HG03097 (cell line): ENCODE measurements around the gene FYN.

Experiments used
- ATAC-seq: cut with Tn5 transposase; IDR thresholded peaks from one replicate; pipeline ENCODE4 v1.9.1; 2021; ENCODE audit not compliant: unreplicated experiment, low FRiP score

Gene FYN

GRCh38 chr6:111715321-111715720 lies 157.9 kb downstream of the FYN start:
- ATAC-seq, result no peak

- ATAC-seq, result no peak
Observed at GRCh38 chr6:111714416-111715270, 158.6 kb downstream of the FYN start.

- ATAC-seq, result no peak
Observed at GRCh38 chr6:111713811-111714210, 159.4 kb downstream of the FYN start.

- no peak for ATAC-seq
Observed at GRCh38 chr6:111713236-111713635, 160.0 kb downstream of the FYN start.

- no peak for ATAC-seq
Observed at GRCh38 chr6:111711984-111712752, 161.1 kb downstream of the FYN start.

- ATAC-seq, result no peak
Observed at GRCh38 chr6:111711476-111711875, 161.8 kb downstream of the FYN start.

GRCh38 chr6:111710911-111711310 lies 162.3 kb downstream of the FYN start:
- ATAC-seq, result no peak

GRCh38 chr6:111710439-111710838 lies 162.8 kb downstream of the FYN start:
- no peak for ATAC-seq

GRCh38 chr6:111709615-111710398 lies 163.4 kb downstream of the FYN start:
- no peak for ATAC-seq

- ATAC-seq, result no peak
Observed at GRCh38 chr6:111709201-111709600, 164.1 kb downstream of the FYN start.

GRCh38 chr6:111707773-111708172 lies 165.5 kb downstream of the FYN start:
- no peak for ATAC-seq

- no peak for ATAC-seq
Observed at GRCh38 chr6:111706841-111707391, 166.3 kb downstream of the FYN start.

- no peak for ATAC-seq
Observed at GRCh38 chr6:111703723-111704122, 169.5 kb downstream of the FYN start.

GRCh38 chr6:111702268-111702667 lies 171.0 kb downstream of the FYN start:
- ATAC-seq, result no peak

- ATAC-seq, result no peak
Observed at GRCh38 chr6:111701146-111701545, 172.1 kb downstream of the FYN start.

GRCh38 chr6:111700135-111700690 lies 173.0 kb downstream of the FYN start:
- no peak for ATAC-seq

GRCh38 chr6:111699123-111699522 lies 174.1 kb downstream of the FYN start:
- no peak for ATAC-seq

- ATAC-seq, result no peak
Observed at GRCh38 chr6:111696814-111697213, 176.4 kb downstream of the FYN start.

- no peak for ATAC-seq
Observed at GRCh38 chr6:111692327-111693164, 180.7 kb downstream of the FYN start.
